Measurements from ENCODE around the gene ANKRD27. TPM values are rescaled to one million over a fixed set of nuclear protein-coding genes. Genes with fewer than 3 reads are reported as not detected.

The ANKRD27 gene
- total and polyA plus RNA-seq, 2 donors (not counting 1 experiment from before 2014, with no cell fraction given): 12.9 to 43.8 TPM

DNA sequence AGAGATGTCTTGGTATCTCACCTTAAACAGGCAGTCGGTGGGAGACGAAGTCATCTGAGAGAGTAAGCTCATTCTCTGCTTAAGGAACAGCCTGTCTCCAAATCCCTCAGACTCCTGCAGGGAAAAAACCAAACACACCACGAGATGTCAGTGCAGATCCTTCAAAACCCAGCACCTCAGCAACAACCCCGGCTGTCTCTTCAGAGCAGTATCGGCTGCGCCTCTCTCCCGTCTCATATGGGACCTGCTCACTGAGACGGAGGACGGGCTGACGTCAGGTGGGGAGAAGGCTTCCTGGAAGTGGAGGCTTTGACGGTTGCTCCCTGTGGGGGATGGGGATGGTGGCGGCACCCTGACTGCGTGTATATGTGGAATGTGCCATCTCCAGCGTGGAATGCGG, 43.6 kb downstream of the ANKRD27 start:
- ChIA-PET POLR2A (no interaction called here), CTCF (no interaction called here)
- Mint-ChIP-seq H3K9me3 (ENCODE audit: insufficient read depth) (no peaks in the 10 kb centered on the region), H3K27me3 (no peaks in the 10 kb centered on the region), H3K4me3 (no peak overlapping the region), H3K4me1 (no peaks in the 10 kb centered on the region), H3K27ac (no peak overlapping the region)
- H2AFZ ChIP-seq (ENCODE audit: insufficient read depth, low read depth, low read length, poor library complexity, severe bottlenecking): no peak overlapping the region
- H3K27me3 ChIP-seq (replicated peaks in 1 of 4; ENCODE audit: control extremely low read depth in 1 of 4, control insufficient read depth in 3 of 4, insufficient read depth in 4 of 4, low read length in 3 of 4): no peaks in the 10 kb centered on the region
- no peak overlapping the region for H3K4me3 ChIP-seq (ENCODE audit: control extremely low read depth in 1 of 5, extremely low read depth in 1 of 5, insufficient read depth in 1 of 5, low read depth in 2 of 5, low read length in 4 of 5)
- H4K20me1 ChIP-seq (ENCODE audit: control insufficient read depth, insufficient read depth, low read length, poor library complexity, severe bottlenecking): no peaks in the 10 kb centered on the region
- intact Hi-C loops (cut with micrococcal nuclease): no loop called here
- H3K79me2 ChIP-seq (ENCODE audit: control insufficient read depth, insufficient read depth, low read length): no peaks in the 10 kb centered on the region
- whole genome bisulfite sequencing (ENCODE audit: insufficient coverage): 96% methylated on average over 12 of the region's 15 CpGs
- H3K36me3 ChIP-seq (replicated peaks in 1 of 2; ENCODE audit: control extremely low read depth in 1 of 2, control insufficient read depth in 1 of 2, extremely low read depth in 1 of 2, insufficient read depth in 2 of 2, low read length in 1 of 2): peaks cover 0 to 38% of the 10 kb centered on the region in 2 experiments
- H3K4me1 ChIP-seq (ENCODE audit: control insufficient read depth in 2 of 2, insufficient read depth in 2 of 2, low read length in 2 of 2): no peaks in the 10 kb centered on the region
- H3K9ac ChIP-seq (ENCODE audit: low read length): no peak overlapping the region
- H3K27ac ChIP-seq (ENCODE audit: low read length in 2 of 2): no peak overlapping the region
- DNase-seq (no peak), ATAC-seq (ENCODE audit: low read depth) (no peak)
- H3K4me2 ChIP-seq (replicated peaks; ENCODE audit: low read depth, low read length, poor library complexity, severe bottlenecking): no peak overlapping the region
- no peaks in the 10 kb centered on the region for H3K9me3 ChIP-seq (ENCODE audit: control extremely low read depth in 1 of 3, control insufficient read depth in 2 of 3, insufficient read depth in 1 of 3, low read length in 2 of 3)
- TF ChIP-seq EZH2 (IDR thresholded peaks at IDR 0.05; ENCODE audit: borderline replicate concordance, insufficient read depth, low read depth, low read length, poor library complexity, severe bottlenecking): no peak
- TF ChIP-seq, protein P1, sequence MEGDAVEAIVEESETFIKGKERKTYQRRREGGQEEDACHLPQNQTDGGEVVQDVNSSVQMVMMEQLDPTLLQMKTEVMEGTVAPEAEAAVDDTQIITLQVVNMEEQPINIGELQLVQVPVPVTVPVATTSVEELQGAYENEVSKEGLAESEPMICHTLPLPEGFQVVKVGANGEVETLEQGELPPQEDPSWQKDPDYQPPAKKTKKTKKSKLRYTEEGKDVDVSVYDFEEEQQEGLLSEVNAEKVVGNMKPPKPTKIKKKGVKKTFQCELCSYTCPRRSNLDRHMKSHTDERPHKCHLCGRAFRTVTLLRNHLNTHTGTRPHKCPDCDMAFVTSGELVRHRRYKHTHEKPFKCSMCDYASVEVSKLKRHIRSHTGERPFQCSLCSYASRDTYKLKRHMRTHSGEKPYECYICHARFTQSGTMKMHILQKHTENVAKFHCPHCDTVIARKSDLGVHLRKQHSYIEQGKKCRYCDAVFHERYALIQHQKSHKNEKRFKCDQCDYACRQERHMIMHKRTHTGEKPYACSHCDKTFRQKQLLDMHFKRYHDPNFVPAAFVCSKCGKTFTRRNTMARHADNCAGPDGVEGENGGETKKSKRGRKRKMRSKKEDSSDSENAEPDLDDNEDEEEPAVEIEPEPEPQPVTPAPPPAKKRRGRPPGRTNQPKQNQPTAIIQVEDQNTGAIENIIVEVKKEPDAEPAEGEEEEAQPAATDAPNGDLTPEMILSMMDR (IDR thresholded peaks at IDR 0.05): no peak

DNA sequence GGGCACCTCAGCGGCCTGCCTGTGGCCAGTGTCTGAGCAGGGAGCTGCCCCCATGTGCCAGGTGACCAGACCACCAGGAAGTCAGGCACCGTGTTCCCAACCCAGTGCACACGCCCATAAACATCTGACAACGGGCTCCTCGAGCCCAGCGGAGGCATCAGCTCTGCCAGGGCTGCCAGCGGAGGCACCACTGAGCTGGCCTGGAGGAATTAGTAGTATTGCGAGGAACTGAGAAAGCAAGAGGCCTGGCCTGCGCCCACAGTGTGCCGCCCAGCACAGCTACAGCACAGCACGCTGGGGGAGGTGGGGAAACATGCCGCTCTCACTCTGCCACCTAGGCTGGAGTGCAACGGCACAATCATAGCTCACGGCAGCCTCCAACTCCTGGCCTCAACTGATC, 44.6 kb downstream of the ANKRD27 start:
- DNase-seq (no peak), ATAC-seq (ENCODE audit: low read depth) (no peak)
- H3K9me3 Mint-ChIP-seq (ENCODE audit: insufficient read depth): no peaks in the 10 kb centered on the region
- peaks cover 0 to 43% of the 10 kb centered on the region in 2 experiments for H3K36me3 ChIP-seq (replicated peaks in 1 of 2; ENCODE audit: control extremely low read depth in 1 of 2, control insufficient read depth in 1 of 2, extremely low read depth in 1 of 2, insufficient read depth in 2 of 2, low read length in 1 of 2)
- ChIA-PET CTCF (no interaction called here), POLR2A (no interaction called here)
- no peaks in the 10 kb centered on the region for H3K9me3 ChIP-seq (ENCODE audit: control extremely low read depth in 1 of 3, control insufficient read depth in 2 of 3, insufficient read depth in 1 of 3, low read length in 2 of 3)
- H3K27me3 Mint-ChIP-seq: no peaks in the 10 kb centered on the region
- no peak overlapping the region for H3K9ac ChIP-seq (ENCODE audit: low read length)
- H3K4me2 ChIP-seq (replicated peaks; ENCODE audit: low read depth, low read length, poor library complexity, severe bottlenecking): no peak overlapping the region
- H2AFZ ChIP-seq (ENCODE audit: insufficient read depth, low read depth, low read length, poor library complexity, severe bottlenecking): no peak overlapping the region
- no peak overlapping the region for H3K27ac Mint-ChIP-seq
- H3K4me1 ChIP-seq (ENCODE audit: control insufficient read depth in 2 of 2, insufficient read depth in 2 of 2, low read length in 2 of 2): no peaks in the 10 kb centered on the region
- H3K4me1 Mint-ChIP-seq: no peaks in the 10 kb centered on the region
- no peak overlapping the region for H3K4me3 ChIP-seq (ENCODE audit: control extremely low read depth in 1 of 5, extremely low read depth in 1 of 5, insufficient read depth in 1 of 5, low read depth in 2 of 5, low read length in 4 of 5)
- 91% methylated on average over 14 of the region's 14 CpGs for WGBS (ENCODE audit: insufficient coverage)
- H4K20me1 ChIP-seq (ENCODE audit: control insufficient read depth, insufficient read depth, low read length, poor library complexity, severe bottlenecking): no peaks in the 10 kb centered on the region
- H3K27ac ChIP-seq (ENCODE audit: low read length in 2 of 2): no peak overlapping the region
- no peaks in the 10 kb centered on the region for H3K27me3 ChIP-seq (replicated peaks in 1 of 4; ENCODE audit: control extremely low read depth in 1 of 4, control insufficient read depth in 3 of 4, insufficient read depth in 4 of 4, low read length in 3 of 4)
- H3K4me3 Mint-ChIP-seq: no peak overlapping the region
- TF ChIP-seq, protein P1 (IDR thresholded peaks at IDR 0.05): no peak
- TF ChIP-seq EZH2 (IDR thresholded peaks at IDR 0.05; ENCODE audit: borderline replicate concordance, insufficient read depth, low read depth, low read length, poor library complexity, severe bottlenecking): no peak
- intact Hi-C loops (cut with micrococcal nuclease): no loop called here
- H3K79me2 ChIP-seq (ENCODE audit: control insufficient read depth, insufficient read depth, low read length): no peaks in the 10 kb centered on the region
